A549 treated with ZK216348 at 1 μM for 4 hours (cell line): ENCODE data around the gene KDM4B. TPM values are rescaled to one million over a fixed set of nuclear protein-coding genes. Genes with fewer than 3 reads are reported as not detected.

Source experiments
- total RNA-seq: library from RNA; stranded (reverse); fragments of 200-300 nt; extraction: Qiagen RNA extraction; gene quantifications from 5 replicates; pipeline ENCODE4 v1.2.3, GENCODE V29; 2022; ENCODE audit warnings: low read depth

The KDM4B gene
- total RNA-seq: 3.8 to 9.5 TPM (median 8.0 TPM) in 5 replicates

GRCh38 chr19:4968462-4969291 is at the start of gene KDM4B:
TSS of gene KDM4B (plus strand) at chr19:4969113. CDS start at chr19:5032891, 63,778 bp downstream.

Other genes starting within 250 kb of the KDM4B start
- gene DPP9, start 245.3 kb upstream of the KDM4B start, total RNA-seq: 48.4 to 66.3 TPM (median 65.2 TPM) in 5 replicates
- gene FEM1A, start 177.4 kb upstream of the KDM4B start, total RNA-seq: 4.5 to 6.4 TPM (median 6.1 TPM) in 5 replicates
- gene TICAM1, start 137.4 kb upstream of the KDM4B start, total RNA-seq: 5.2 to 10.9 TPM (median 8.9 TPM) in 5 replicates
- 92.6 to 161 TPM (median 138 TPM) in 5 replicates for gene PLIN3, start 101.4 kb upstream of the KDM4B start, total RNA-seq
- gene ARRDC5, start 66.2 kb upstream of the KDM4B start, total RNA-seq: not detected in 5 replicates
- 35.5 to 52.3 TPM (median 46.3 TPM) in 5 replicates for gene UHRF1, start 59.6 kb upstream of the KDM4B start, total RNA-seq